HepG2 (cell line): Measurements from ENCODE around the gene TXNRD2. TPM values are rescaled to one million over a fixed set of nuclear protein-coding genes. Genes with fewer than 3 reads are reported as not detected.

ENCODE experiments used
- ATAC-seq: fragments of 200-7000 bp; cut with Tn5 transposase; 3 replicates; pipeline ENCODE4 v1.9.1; 2020; ENCODE audit warnings: mild to moderate bottlenecking, moderate library complexity
- BruUV-seq: library from RNA; stranded (reverse); fragments of 400-500 nt; replicated peaks from 2 replicates; lab custom pipeline; 2021; lab: Mats Ljungman, UMichigan
- CTCF ChIA-PET: fragments of 300-600 bp; formaldehyde crosslinking; extraction: SDS; loops from one replicate; lab custom pipeline; 2021; ENCODE audit warnings: low total read pairs, inconsistent platforms, low intra/inter-chr PET ratio; lab: Yijun Ruan, JAX
- POLR2A ChIA-PET: fragments of 350-600 bp; sonication (Branson Sonifier 250); formaldehyde crosslinking; loops from one replicate; lab custom pipeline; 2020; ENCODE audit warnings: antibody characterized with exemption, inconsistent platforms; lab: Yijun Ruan, JAX
- DNase-seq: peaks from one replicate; pipeline ENCODE4 v3.0.0-alpha.2; 2015; ENCODE audit warnings: low spot score
- FAIRE-seq: peaks from 3 replicates; lab custom pipeline; 2011; peaks lifted over from hg19 to GRCh38; lab: Jason Lieb, UNC
- H2AFZ ChIP-seq: one replicate; pipeline ENCODE4 v1.6.1; 2011; ENCODE audit warnings: low read length, inconsistent platforms
- H3K27ac ChIP-seq: fragments of 300-600 bp; 3 replicates; pipeline ENCODE4 v1.8.0; 2011; ENCODE audit warnings: mixed run types, mild to moderate bottlenecking, mixed read lengths, low read length, inconsistent platforms; ENCODE audit not compliant: insufficient read depth; ENCODE audit errors: extremely low read length
- H3K27me3 ChIP-seq, 2 experiments: fragments of 200-600 bp in 1 of 2; 2 replicates in 1 of 2; 3 replicates in 1 of 2; pipeline versions ENCODE4 v1.6.0 to v1.8.0; 2011; ENCODE audit warnings: low read length in 2 of 2, mild to moderate bottlenecking in 2 of 2, moderate library complexity in 2 of 2, inconsistent platforms in 1 of 2; ENCODE audit not compliant: insufficient read depth in 2 of 2, control insufficient read depth in 1 of 2
- H3K36me3 ChIP-seq, 2 experiments: fragments of 200-600 bp in 1 of 2; replicated peaks in 1 of 2; 2 replicates in 1 of 2; 3 replicates in 1 of 2; pipeline versions ENCODE4 v1.5.1 to v1.8.0; 2011; ENCODE audit warnings: low read length in 2 of 2, inconsistent platforms in 1 of 2; ENCODE audit not compliant: insufficient read depth in 2 of 2, control insufficient read depth in 1 of 2
- H3K4me1 ChIP-seq: 2 replicates; pipeline ENCODE4 v1.5.1; 2012; ENCODE audit warnings: low read length, inconsistent platforms; ENCODE audit not compliant: insufficient read depth
- H3K4me2 ChIP-seq: 2 replicates; pipeline ENCODE4 v1.6.0; 2011; ENCODE audit warnings: low read depth, low read length, inconsistent platforms
- H3K4me3 ChIP-seq, 3 experiments: fragments of 200-600 bp in 1 of 3; sonication (generic), shearing (Covaris generic) in 1 of 3; replicated peaks in 1 of 3; 2 replicates each; pipeline ENCODE4 v1.5.1; 2011 to 2016; ENCODE audit warnings: low read length in 3 of 3, inconsistent platforms in 2 of 3, low read depth in 2 of 3, mild to moderate bottlenecking in 2 of 3, control low read depth in 1 of 3, mixed read lengths in 1 of 3; ENCODE audit not compliant: insufficient read depth in 1 of 3
- H3K79me2 ChIP-seq: one replicate; pipeline ENCODE4 v1.6.1; 2011; ENCODE audit warnings: low read length, inconsistent platforms; ENCODE audit not compliant: insufficient read depth
- H3K9ac ChIP-seq: 2 replicates; pipeline ENCODE4 v1.6.0; 2011; ENCODE audit warnings: mild to moderate bottlenecking, low read depth, low read length, inconsistent platforms; ENCODE audit not compliant: insufficient read depth
- H3K9me3 ChIP-seq: 2 replicates; pipeline ENCODE4 v1.5.1; 2012; ENCODE audit warnings: mild to moderate bottlenecking, low read length
- H4K20me1 ChIP-seq: 2 replicates; pipeline ENCODE4 v1.6.0; 2011; ENCODE audit warnings: inconsistent platforms, mild to moderate bottlenecking, low read length, moderate library complexity; ENCODE audit not compliant: insufficient read depth
- ATF6 ChIP-seq: sonication (generic); formaldehyde crosslinking; conservative IDR thresholded peaks from 2 replicates; pipeline ENCODE4 v1.4.0; 2020; ENCODE audit warnings: missing genetic modification reagents
- MAFF ChIP-seq: IDR thresholded peaks from 2 replicates; pipeline ENCODE4 v1.6.1; 2011; ENCODE audit warnings: low read depth, low read length, improper control_type of control experiment
- PBX3 ChIP-seq: sonication (generic); formaldehyde crosslinking; IDR thresholded peaks from 2 replicates; pipeline ENCODE4 v1.8.1; 2023; ENCODE audit warnings: missing genetic modification reagents, inconsistent platforms, borderline replicate concordance
- TAF1 ChIP-seq: sonication (generic); formaldehyde crosslinking; IDR thresholded peaks from 2 replicates; pipeline ENCODE4 v1.4.0; 2020; ENCODE audit warnings: missing genetic modification reagents
- ZSCAN30 ChIP-seq: sonication (generic); formaldehyde crosslinking; IDR thresholded peaks from 2 replicates; pipeline ENCODE4 v1.5.0; 2020; ENCODE audit warnings: mild to moderate bottlenecking, missing genetic modification reagents
- WGBS: methylation state at CpG from one replicate; pipeline ENCODE4 v1.1.6; 2017; ENCODE audit warnings: low lambda C conversion rate; 5-methylcytosine and 5-hydroxymethylcytosine counted together
- in situ Hi-C: cut with HindIII; loops from 2 replicates; pipeline ENCODE4 v1.10.0; 2017; ENCODE audit warnings: low pct_unique_long_range_greater_than_20kb; ENCODE audit not compliant: extremely low pct_ligation_motif_present
- intact Hi-C: fragments of 100-400 bp; cut with micrococcal nuclease; formaldehyde crosslinking; loops from one replicate; pipeline ENCODE4 v1.10.0; 2022; ENCODE audit not compliant: unreplicated experiment
- polyA plus RNA-seq, 8 experiments: library from polyadenylated mRNA; depleted of rRNA in 3 of 8; stranded (reverse) in 7 of 8; unstranded in 1 of 8; fragments of >200 nt; fragmentation: Illumina TruSeq in 4 of 8; extraction: Trizol in 4 of 8; gene quantifications; 2 replicates each; pipeline versions ENCODE4 v1.2.1 to v1.2.3, GENCODE V29; 2011 to 2016; ENCODE audit warnings: low read depth in 4 of 8, missing spikeins in 1 of 8, mixed read lengths in 1 of 8; ENCODE audit not compliant: insufficient read depth in 1 of 8
- total RNA-seq, 5 experiments: library from RNA; depleted of rRNA; stranded (reverse); fragments of >200 nt; fragmentation: Illumina TruSeq; extraction: Trizol; gene quantifications; 2 replicates each; pipeline ENCODE4 v1.2.3, GENCODE V29; 2016; ENCODE audit warnings: low read depth in 1 of 5

The TXNRD2 gene
- total and polyA plus RNA-seq, 2 of the 13 experiments (the other 11 are each of a cell fraction or from before 2014, with no cell fraction given): 17.5 to 18.6 TPM

- in situ Hi-C loops (no loop called here), intact Hi-C loops (no loop called here)
- TF ChIP-seq ATF6 (CRISPR knock-in tag) (no peak), MAFF (no peak), ZSCAN30 (CRISPR knock-in tag) (no peak), PBX3 (CRISPR knock-in tag) (no peak), TAF1 (CRISPR knock-in tag) (0 out of 2 replicates have a peak, but pooled peaks have one; percentile 3)
- no peaks in the 10 kb centered on the region for H3K9me3 ChIP-seq
- POLR2A ChIA-PET: interaction anchor here (1.1 to 1.5 kb wide), 2 partner anchors 12 to 27 kb away, joined by 3 to 5 read pairs; no protein-coding TSS in a partner anchor
- DNase-seq (no peak), FAIRE-seq (no peak), ATAC-seq (no peak)
- CTCF ChIA-PET: no interaction called here
- peaks cover 9% of the 10 kb centered on the region; the same call in 1 of the 2 replicates for H4K20me1 ChIP-seq
- H2AFZ ChIP-seq: no peak overlapping the region
- peaks cover 18% of the 10 kb centered on the region for H3K4me1 ChIP-seq
- no peak overlapping the region for H3K27ac ChIP-seq
- H3K4me3 ChIP-seq: peak overlapping the region in 2 of 3 experiments; percentile 63 to 81; a peak in 5 of 6 replicates
- H3K4me2 ChIP-seq: peak overlapping the region; percentile 91
- WGBS: no CpG with 5 or more reads among the region's 2 CpGs
- peak overlapping the region; percentile 71; the same call in 1 of the 2 replicates for H3K9ac ChIP-seq
- peaks cover 0 to 7% of the 10 kb centered on the region in 2 experiments; a peak in 2 of 5 replicates for H3K36me3 ChIP-seq
- no TSS peak for BruUV-seq
- H3K27me3 ChIP-seq: no peaks in the 10 kb centered on the region
- H3K79me2 ChIP-seq: no peaks in the 10 kb centered on the region
Measured at GRCh38 chr22:19986011-19986409, 44.4 kb upstream of the TXNRD2 start.
